GM13976 (cell line): ENCODE results near the gene IGFBP1.
"Not testable (repeated sequence)": the region's sequence is repeated elsewhere in the genome, so short reads cannot be mapped to it uniquely, and the experiment has no call there.

ENCODE experiments used
- DNase-seq: peaks from one replicate; pipeline ENCODE4 v3.0.0; 2012; ENCODE audit warnings: low spot score
- in situ Hi-C: fragments of 300-500 bp; cut with MboI; formaldehyde crosslinking; loops from one replicate; pipeline ENCODE4 v1.12.0; 2022; ENCODE audit warnings: low sequenced_read_pairs, mixed read lengths, inconsistent platforms; ENCODE audit not compliant: unreplicated experiment
- TF ChIP-seq, protein P1 (sequence below): IDR thresholded peaks from 2 replicates; pipeline ENCODE4 v1.5.1; 2012; ENCODE audit warnings: borderline replicate concordance, mild to moderate bottlenecking; ENCODE audit not compliant: insufficient read depth; ENCODE audit errors: extremely low read depth, missing control alignments, control extremely low read depth

Gene IGFBP1

GRCh38 chr7:45930967-45931366 lies 42.7 kb downstream of the IGFBP1 start:
- TF ChIP-seq, protein P1, sequence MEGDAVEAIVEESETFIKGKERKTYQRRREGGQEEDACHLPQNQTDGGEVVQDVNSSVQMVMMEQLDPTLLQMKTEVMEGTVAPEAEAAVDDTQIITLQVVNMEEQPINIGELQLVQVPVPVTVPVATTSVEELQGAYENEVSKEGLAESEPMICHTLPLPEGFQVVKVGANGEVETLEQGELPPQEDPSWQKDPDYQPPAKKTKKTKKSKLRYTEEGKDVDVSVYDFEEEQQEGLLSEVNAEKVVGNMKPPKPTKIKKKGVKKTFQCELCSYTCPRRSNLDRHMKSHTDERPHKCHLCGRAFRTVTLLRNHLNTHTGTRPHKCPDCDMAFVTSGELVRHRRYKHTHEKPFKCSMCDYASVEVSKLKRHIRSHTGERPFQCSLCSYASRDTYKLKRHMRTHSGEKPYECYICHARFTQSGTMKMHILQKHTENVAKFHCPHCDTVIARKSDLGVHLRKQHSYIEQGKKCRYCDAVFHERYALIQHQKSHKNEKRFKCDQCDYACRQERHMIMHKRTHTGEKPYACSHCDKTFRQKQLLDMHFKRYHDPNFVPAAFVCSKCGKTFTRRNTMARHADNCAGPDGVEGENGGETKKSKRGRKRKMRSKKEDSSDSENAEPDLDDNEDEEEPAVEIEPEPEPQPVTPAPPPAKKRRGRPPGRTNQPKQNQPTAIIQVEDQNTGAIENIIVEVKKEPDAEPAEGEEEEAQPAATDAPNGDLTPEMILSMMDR = no peak
- in situ Hi-C loops = no loop called here
- DNase-seq = no peak

DNA sequence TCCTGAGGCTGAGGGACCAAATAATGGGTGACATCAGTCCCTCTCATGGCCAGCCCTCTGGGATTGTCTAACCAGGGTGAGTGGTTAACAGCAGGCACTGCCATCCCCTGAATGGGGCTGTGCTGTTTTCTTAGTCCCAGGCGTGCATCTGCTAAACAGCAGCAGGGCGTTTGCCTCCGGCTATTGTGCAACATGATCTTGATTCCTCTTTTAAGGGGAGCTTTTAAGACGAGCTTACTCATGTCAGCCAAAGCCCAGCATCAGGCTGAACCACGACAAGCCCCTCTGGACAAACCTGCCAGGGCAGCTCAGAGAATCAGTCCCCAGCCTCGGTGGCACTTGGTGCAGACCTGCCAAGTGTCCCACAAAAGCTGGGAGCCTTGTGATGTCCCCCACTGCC lies 49.0 kb downstream of the IGFBP1 start:
- TF ChIP-seq, protein P1 = no peak
- no peak for DNase-seq
- in situ Hi-C loops = no loop called here

GRCh38 chr7:45937862-45938261 lies 49.6 kb downstream of the IGFBP1 start:
- in situ Hi-C loops = no loop called here
- TF ChIP-seq, protein P1 = no peak
- DNase-seq = no peak

GRCh38 chr7:45938626-45939302 lies 50.5 kb downstream of the IGFBP1 start:
- DNase-seq = no peak
- TF ChIP-seq, protein P1 = no peak
- in situ Hi-C loops = no loop called here

GRCh38 chr7:45939574-45939973 lies 51.3 kb downstream of the IGFBP1 start:
- in situ Hi-C loops = no loop called here
- TF ChIP-seq, protein P1 = no peak
- DNase-seq = no peak

DNA sequence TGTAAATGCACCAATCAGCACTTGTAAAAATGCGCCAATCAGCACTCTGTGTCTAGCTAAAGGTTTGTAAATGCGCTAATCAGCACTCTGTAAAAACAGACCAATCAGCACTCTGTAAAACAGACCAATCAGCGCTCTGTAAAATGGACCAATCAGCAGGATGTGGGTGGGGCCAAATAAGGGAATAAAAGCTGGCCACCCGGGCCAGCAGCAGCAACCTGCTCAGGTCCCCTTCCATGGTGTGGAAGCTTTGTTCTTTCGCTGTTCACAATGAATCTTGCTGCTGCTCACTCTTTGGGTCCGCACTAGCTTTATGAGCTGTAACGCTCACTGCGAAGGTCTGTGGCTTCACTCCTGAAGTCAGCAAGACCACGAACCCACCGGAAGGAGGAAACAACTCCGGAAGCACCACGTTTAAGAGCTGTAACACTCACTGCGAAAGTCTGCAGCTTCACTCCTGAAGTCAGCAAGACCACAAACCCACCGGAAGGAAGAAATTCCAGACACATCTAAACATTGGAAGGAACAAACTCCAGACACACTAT lies 52.0 kb downstream of the IGFBP1 start:
- DNase-seq, in situ Hi-C loops: not testable (repeated sequence)

DNA sequence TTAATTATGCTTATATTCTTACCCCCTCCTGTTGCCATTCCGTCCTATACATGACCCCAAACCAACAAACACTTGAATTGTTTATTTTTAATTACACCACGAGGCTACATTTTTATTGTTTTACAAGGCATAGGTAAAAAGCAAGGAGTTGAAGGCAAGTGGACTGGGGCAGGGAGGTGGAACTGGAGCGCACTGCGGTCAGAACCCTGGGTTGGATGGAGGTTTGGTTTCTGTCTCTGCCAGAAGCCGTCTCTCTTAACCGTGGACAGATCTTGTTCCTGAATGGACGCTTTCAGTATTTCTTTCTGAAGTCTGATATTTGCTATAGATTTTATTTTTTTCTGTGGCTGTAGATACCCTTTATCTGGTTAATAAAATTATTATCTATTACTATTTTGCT lies 52.7 kb downstream of the IGFBP1 start:
- TF ChIP-seq, protein P1 = no peak
- DNase-seq = no peak
- in situ Hi-C loops = no loop called here
